Karpas-422 (cell line): ENCODE results near the gene PXDC1. TPM values are rescaled to one million over a fixed set of nuclear protein-coding genes. Genes with fewer than 3 reads are reported as not detected.
"Not testable (repeated sequence)": the region's sequence is repeated elsewhere in the genome, so short reads cannot be mapped to it uniquely, and the experiment has no call there.

Source experiments
- DNase-seq: peaks from one replicate; pipeline ENCODE4 v3.0.0-alpha.2; 2015
- H2AFZ ChIP-seq: fragments of 200-600 bp; sonication (generic); 2 replicates; pipeline ENCODE4 v1.6.1; 2014; ENCODE audit warnings: antibody characterized with exemption, low read length, mixed read lengths
- H3K27ac ChIP-seq: fragments of 200-600 bp; sonication (generic); 2 replicates; pipeline ENCODE4 v1.5.1; 2014; ENCODE audit warnings: mild to moderate bottlenecking, low read length, moderate library complexity
- H3K27me3 ChIP-seq: fragments of 200-600 bp; sonication (generic); 2 replicates; pipeline ENCODE4 v1.6.1; 2014; ENCODE audit warnings: low read length, mixed read lengths
- H3K36me3 ChIP-seq: fragments of 200-600 bp; sonication (generic); 2 replicates; pipeline ENCODE4 v1.6.1; 2014; ENCODE audit warnings: low read length, mixed read lengths; ENCODE audit not compliant: insufficient read depth
- H3K4me1 ChIP-seq: fragments of 200-600 bp; sonication (generic); 2 replicates; pipeline ENCODE4 v1.6.1; 2014; ENCODE audit warnings: mild to moderate bottlenecking, low read length, mixed read lengths
- H3K4me2 ChIP-seq: fragments of 200-600 bp; sonication (generic); 2 replicates; pipeline ENCODE4 v1.6.1; 2014; ENCODE audit warnings: low read length, low read depth, mild to moderate bottlenecking; ENCODE audit not compliant: poor library complexity, severe bottlenecking
- H3K4me3 ChIP-seq: fragments of 200-600 bp; sonication (generic); 2 replicates; pipeline ENCODE4 v1.5.1; 2014; ENCODE audit warnings: mild to moderate bottlenecking, antibody characterized with exemption, low read length, mixed read lengths
- H3K79me2 ChIP-seq: fragments of 200-600 bp; sonication (generic); 2 replicates; pipeline ENCODE4 v1.6.1; 2014; ENCODE audit warnings: mild to moderate bottlenecking, low read length, mixed read lengths
- H3K9ac ChIP-seq: fragments of 200-600 bp; sonication (generic); 2 replicates; pipeline ENCODE4 v1.6.0; 2014; ENCODE audit warnings: low read length
- H3K9me2 ChIP-seq: fragments of 200-600 bp; sonication (generic), shearing (Covaris generic); replicated peaks from 2 replicates; pipeline ENCODE4 v1.6.0; 2014; ENCODE audit warnings: mild to moderate bottlenecking, low read length, moderate library complexity; ENCODE audit not compliant: insufficient read depth
- H3K9me3 ChIP-seq: fragments of 300-700, 200-600 bp; sonication (generic); 2 replicates; pipeline ENCODE4 v1.6.1; 2014; ENCODE audit warnings: low read length, mixed read lengths
- H4K20me1 ChIP-seq: fragments of 200-600 bp; sonication (generic); 2 replicates; pipeline ENCODE4 v1.6.1; 2014; ENCODE audit warnings: mild to moderate bottlenecking, antibody characterized with exemption, low read length, low read depth; ENCODE audit not compliant: insufficient read depth
- small RNA-seq: library from RNA; depleted of rRNA; stranded (forward); fragments of <200 nt; gene quantifications from one replicate; pipeline ENCODE3, GENCODE V24; 2014
- total RNA-seq: library from RNA; depleted of rRNA; stranded (reverse); fragments of >200 nt; shearing (Covaris generic); gene quantifications from 2 replicates; pipeline ENCODE4 v1.2.3, GENCODE V29; 2014; ENCODE audit warnings: low replicate concordance; rRNA removed

Gene PXDC1
- total RNA-seq, 1 experiment from 2014 or later: not detected

DNA sequence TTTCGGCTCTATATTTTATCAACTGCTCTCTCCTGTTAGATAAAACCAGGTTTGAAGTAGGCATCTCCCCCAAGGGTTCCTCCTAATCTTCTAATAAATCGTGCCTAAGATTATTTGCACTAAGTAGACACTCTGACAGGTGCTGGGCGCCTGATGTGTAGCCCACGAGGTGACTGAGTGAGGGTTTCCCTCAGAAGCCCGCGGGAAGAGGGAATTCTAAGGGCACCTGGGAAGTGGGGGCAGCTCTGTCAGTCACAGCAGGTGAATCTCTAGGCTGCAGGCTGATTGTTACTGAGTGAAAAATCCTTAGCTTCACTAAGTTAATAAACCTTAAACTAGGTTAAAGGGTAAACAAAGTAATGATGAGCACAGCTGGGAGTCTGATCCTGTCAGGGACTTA lies 68.2 kb downstream of the PXDC1 start:
- DNase-seq: no peak
- Histone ChIP-seq H3K9me3 (no peaks in the 10 kb centered on the region), H3K4me2 (no peak overlapping the region), H3K4me1 (no peaks in the 10 kb centered on the region), H3K9me2 (no peaks in the 10 kb centered on the region), H4K20me1 (no peaks in the 10 kb centered on the region), H3K36me3 (no peaks in the 10 kb centered on the region), H3K27me3 (no peaks in the 10 kb centered on the region), H3K9ac (no peak overlapping the region), H3K79me2 (no peaks in the 10 kb centered on the region), H2AFZ (no peak overlapping the region), H3K4me3 (no peak overlapping the region), H3K27ac (no peak overlapping the region)

DNA sequence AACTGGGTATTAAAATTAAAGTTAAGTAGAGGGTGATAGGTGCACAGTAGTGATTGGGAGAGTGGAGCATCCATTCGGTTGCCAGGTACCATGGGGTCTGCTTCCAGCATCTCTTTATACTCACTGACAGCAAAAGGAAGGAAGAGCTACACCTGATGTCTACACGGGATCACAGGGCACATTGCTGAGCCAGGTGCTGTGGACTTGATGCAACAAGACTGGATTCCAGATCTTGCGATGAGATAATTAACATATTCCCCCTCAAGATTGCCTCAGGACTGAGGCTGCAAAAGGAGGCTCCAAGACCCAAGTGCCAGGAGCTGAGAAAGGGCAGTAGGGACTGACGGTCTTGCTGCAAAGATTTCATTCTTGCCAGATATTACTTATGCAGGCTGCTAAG lies 72.6 kb downstream of the PXDC1 start:
- Histone ChIP-seq H3K9ac (no peak overlapping the region), H3K9me2 (no peaks in the 10 kb centered on the region), H3K9me3 (no peaks in the 10 kb centered on the region), H3K4me1 (no peaks in the 10 kb centered on the region), H3K36me3 (no peaks in the 10 kb centered on the region), H2AFZ (no peak overlapping the region), H3K27ac (no peak overlapping the region), H3K79me2 (no peaks in the 10 kb centered on the region), H3K27me3 (no peaks in the 10 kb centered on the region), H3K4me3 (no peak overlapping the region), H4K20me1 (no peaks in the 10 kb centered on the region), H3K4me2 (no peak overlapping the region)
- DNase-seq: no peak

DNA sequence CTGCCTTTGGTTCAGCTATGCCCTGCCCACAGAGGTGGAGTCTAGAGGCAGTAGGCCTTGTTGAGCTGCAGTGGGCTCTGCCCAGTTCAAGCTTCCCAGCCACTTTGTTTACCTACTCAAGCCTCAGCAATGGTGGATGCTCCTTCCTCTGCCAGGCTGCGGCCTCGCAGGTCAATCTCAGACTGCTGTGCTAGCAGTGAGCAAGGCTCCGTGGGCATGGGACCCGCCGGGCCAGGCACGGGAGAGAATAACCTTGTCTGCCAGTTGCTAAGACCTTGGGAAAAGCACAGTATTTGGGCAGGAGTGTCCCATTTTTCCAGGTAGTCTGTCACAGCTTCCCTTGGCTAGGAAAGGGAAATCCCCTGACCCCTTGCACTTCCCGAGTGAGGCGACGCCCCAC lies 73.8 kb downstream of the PXDC1 start:
- H3K4me3 ChIP-seq, H3K79me2 ChIP-seq, H3K4me2 ChIP-seq, H3K9me2 ChIP-seq, H3K9me3 ChIP-seq, H3K4me1 ChIP-seq, H3K27ac ChIP-seq, H3K9ac ChIP-seq, H3K27me3 ChIP-seq, H3K36me3 ChIP-seq, DNase-seq, H2AFZ ChIP-seq, H4K20me1 ChIP-seq: not testable (repeated sequence)

DNA sequence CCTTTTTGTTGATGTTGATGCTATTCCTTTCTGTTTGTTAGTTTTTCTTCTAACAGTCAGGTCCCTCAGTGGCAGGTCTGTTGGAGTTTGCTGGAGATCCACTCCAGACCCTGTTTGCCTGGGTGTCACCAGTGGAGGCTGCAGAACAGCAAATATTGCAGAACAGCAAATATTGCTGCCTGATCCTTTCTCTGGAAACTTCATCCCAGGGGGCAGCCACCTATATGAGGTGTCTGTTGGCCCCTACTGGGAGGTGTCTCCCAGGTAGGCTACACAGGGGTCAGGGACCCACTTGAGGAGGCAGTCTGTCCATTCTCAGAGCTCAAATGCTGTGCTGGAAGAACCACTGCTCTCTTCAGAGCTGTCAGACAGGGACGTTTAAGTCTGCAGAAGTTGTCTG lies 74.2 kb downstream of the PXDC1 start:
- H3K27ac ChIP-seq, H4K20me1 ChIP-seq, H3K9me3 ChIP-seq, H3K4me1 ChIP-seq, H3K79me2 ChIP-seq, H3K4me3 ChIP-seq, H3K4me2 ChIP-seq, H3K36me3 ChIP-seq, H3K9ac ChIP-seq, DNase-seq, H2AFZ ChIP-seq, H3K9me2 ChIP-seq, H3K27me3 ChIP-seq: not testable (repeated sequence)

Small RNA genes lying within 50 kb of the gene (small RNA-seq; reads per million reads assigned to genes)
- gene AL033523.1: not detected

Other genes starting within 250 kb of the PXDC1 start
- 0.48 TPM in 1 of 2 replicates, not detected in the other for gene FAM50B, start 97.7 kb upstream of the PXDC1 start, total RNA-seq